A549 (cell line): ENCODE results near the gene CCDC70. TPM values are rescaled to one million over a fixed set of nuclear protein-coding genes. Genes with fewer than 3 reads are reported as not detected.

ENCODE experiments used
- ATAC-seq, 2 experiments: fragments of 200-7000 bp in 1 of 2; fragments of >200 bp in 1 of 2; cut with Nextera tagmentation in 1 of 2; cut with Tn5 transposase in 1 of 2; 3 replicates each; pipeline versions ENCODE4 v1.8.0 to v1.9.1; 2018 to 2020; ENCODE audit warnings: mild to moderate bottlenecking in 1 of 2, moderate library complexity in 1 of 2
- CTCF ChIA-PET: fragments of 300-600 bp; sonication (Branson Sonifier 250); formaldehyde crosslinking; extraction: SDS; loops from one replicate; lab custom pipeline; 2021; ENCODE audit warnings: antibody characterized with exemption, inconsistent platforms; lab: Yijun Ruan, JAX
- POLR2A ChIA-PET: fragments of 350-600 bp; formaldehyde crosslinking; extraction: SDS; loops from one replicate; lab custom pipeline; 2021; ENCODE audit warnings: antibody characterized with exemption, inconsistent platforms; lab: Yijun Ruan, JAX
- DNase-seq, 2 experiments: peaks; one replicate each; pipeline versions ENCODE4 v3.0.0 to v3.0.0-alpha.2; 2011 to 2016; ENCODE audit warnings: low read depth in 1 of 2, low spot score in 1 of 2
- FAIRE-seq: peaks from 2 replicates; lab custom pipeline; 2011; peaks lifted over from hg19 to GRCh38; lab: Jason Lieb, UNC
- H3K27ac ChIP-seq, 2 experiments: fragments of >200 bp; sonication (Bioruptor Twin); formaldehyde crosslinking; 3 replicates each; pipeline ENCODE4 v1.5.1; 2016 to 2017
- H3K4me1 ChIP-seq: fragments of >200 bp; sonication (Bioruptor Twin); formaldehyde crosslinking; 3 replicates; pipeline ENCODE4 v1.6.1; 2016
- H3K4me2 ChIP-seq: fragments of >200 bp; sonication (Bioruptor Twin); formaldehyde crosslinking; 3 replicates; pipeline ENCODE4 v1.6.1; 2016
- H3K4me3 ChIP-seq: fragments of >200 bp; sonication (Bioruptor Twin); formaldehyde crosslinking; 3 replicates; pipeline ENCODE4 v1.5.1; 2016
- H3K9me3 ChIP-seq: fragments of >200 bp; sonication (Bioruptor Twin); formaldehyde crosslinking; 3 replicates; pipeline ENCODE4 v1.6.1; 2016
- CBX2 ChIP-seq: fragments of 200-600 bp; sonication (generic); IDR thresholded peaks from 2 replicates; pipeline ENCODE4 v1.6.1; 2016; ENCODE audit warnings: low read depth, mild to moderate bottlenecking, borderline replicate concordance
- CHD2 ChIP-seq: fragments of 150-350 bp; IDR thresholded peaks from 2 replicates; pipeline ENCODE4 v1.6.1; 2014; ENCODE audit warnings: low read length; ENCODE audit not compliant: partially characterized antibody
- CHD4 ChIP-seq: fragments of 200-600 bp; sonication (generic); IDR thresholded peaks from 2 replicates; pipeline ENCODE4 v1.6.1; 2016; ENCODE audit warnings: antibody characterized with exemption, mild to moderate bottlenecking, borderline replicate concordance
- EHMT2 ChIP-seq: fragments of 200-600 bp; sonication (generic); IDR thresholded peaks from 2 replicates; pipeline ENCODE4 v1.6.1; 2016; ENCODE audit warnings: antibody characterized with exemption, low read depth, mild to moderate bottlenecking, moderate library complexity
- EP300 ChIP-seq, 2 experiments: fragments of >200 bp; sonication (Bioruptor Twin); formaldehyde crosslinking; IDR thresholded peaks; 2 replicates in 1 of 2; 3 replicates in 1 of 2; pipeline ENCODE4 v1.6.1; 2016 to 2017
- ESRRA ChIP-seq: fragments of 150-350 bp; IDR thresholded peaks from 2 replicates; pipeline ENCODE4 v1.6.1; 2014; ENCODE audit warnings: mild to moderate bottlenecking, low read length, borderline replicate concordance
- HMGXB4 ChIP-seq: fragments of 250-450 bp; sonication (Bioruptor Pico); IDR thresholded peaks from 2 replicates; pipeline ENCODE4 v1.5.0; 2021; ENCODE audit warnings: mild to moderate bottlenecking, moderate library complexity, borderline replicate concordance
- HOXA7 ChIP-seq: fragments of 250-450 bp; sonication (Bioruptor Pico); IDR thresholded peaks from 2 replicates; pipeline ENCODE4 v1.5.0; 2020; ENCODE audit warnings: mild to moderate bottlenecking, moderate library complexity
- HOXB13 ChIP-seq: fragments of 250-450 bp; sonication (Bioruptor Pico); IDR thresholded peaks from 2 replicates; pipeline ENCODE4 v1.5.0; 2020; ENCODE audit warnings: low read depth, mild to moderate bottlenecking, moderate library complexity
- HOXB5 ChIP-seq: fragments of 250-450 bp; sonication (Bioruptor Pico); IDR thresholded peaks from 2 replicates; pipeline ENCODE4 v1.5.0; 2020; ENCODE audit warnings: mild to moderate bottlenecking, moderate library complexity
- JUNB ChIP-seq: fragments of >200 bp; sonication (Bioruptor Twin); formaldehyde crosslinking; IDR thresholded peaks from 2 replicates; pipeline ENCODE4 v1.6.1; 2016
- KDM1A ChIP-seq: fragments of 200-600 bp; sonication (generic); IDR thresholded peaks from 2 replicates; pipeline ENCODE4 v1.6.1; 2016; ENCODE audit warnings: low read depth, mild to moderate bottlenecking
- MAX ChIP-seq: IDR thresholded peaks from 2 replicates; pipeline ENCODE4 v1.6.1; 2012
- NFE2L2 ChIP-seq: fragments of 150-350 bp; conservative IDR thresholded peaks from 2 replicates; pipeline ENCODE4 v1.6.1; 2014; ENCODE audit warnings: low read length
- NPAS2 ChIP-seq: fragments of 250-450 bp; sonication (Bioruptor Pico); IDR thresholded peaks from 2 replicates; pipeline ENCODE4 v1.8.0; 2022; ENCODE audit warnings: mild to moderate bottlenecking, moderate library complexity, borderline replicate concordance
- PHF8 ChIP-seq: fragments of 200-600 bp; sonication (generic); IDR thresholded peaks from 2 replicates; pipeline ENCODE4 v1.6.1; 2016; ENCODE audit warnings: low read depth, mild to moderate bottlenecking, antibody characterized with exemption, moderate library complexity, borderline replicate concordance
- POLR2AphosphoS2 ChIP-seq: conservative IDR thresholded peaks from 2 replicates; pipeline ENCODE4 v1.6.1; 2012; ENCODE audit warnings: low read length, improper control_type of control experiment, inconsistent platforms
- RCOR1 ChIP-seq: fragments of 150-350 bp; IDR thresholded peaks from 2 replicates; pipeline ENCODE4 v1.6.1; 2014; ENCODE audit warnings: antibody characterized with exemption, low read length, low read depth
- ZC3H11A ChIP-seq: fragments of 450-650 bp; IDR thresholded peaks from 2 replicates; pipeline ENCODE4 v1.6.1; 2014; ENCODE audit warnings: antibody characterized with exemption, mild to moderate bottlenecking
- ZFP36 ChIP-seq: fragments of 450-650 bp; IDR thresholded peaks from 2 replicates; pipeline ENCODE4 v1.6.1; 2014; ENCODE audit warnings: borderline replicate concordance; ENCODE audit not compliant: partially characterized antibody
- ZNF302 ChIP-seq: fragments of 250-450 bp; sonication (Bioruptor Pico); IDR thresholded peaks from 2 replicates; pipeline ENCODE4 v1.9.0; 2021; ENCODE audit warnings: inconsistent platforms, mild to moderate bottlenecking, moderate library complexity
- ZSCAN20 ChIP-seq: fragments of 250-450 bp; sonication (Bioruptor Pico); IDR thresholded peaks from 2 replicates; pipeline ENCODE4 v1.8.0; 2022; ENCODE audit warnings: mild to moderate bottlenecking, moderate library complexity
- WGBS: methylation state at CpG from one replicate; pipeline ENCODE4 v1.1.6; 2017; ENCODE audit errors: missing lambda C conversion rate; 5-methylcytosine and 5-hydroxymethylcytosine counted together
- polyA plus RNA-seq, 4 experiments: library from polyadenylated mRNA; depleted of rRNA in 3 of 4; stranded (reverse); fragments of >200 nt; fragmentation: RNase III in 1 of 4; extraction: RNeasy Plus Mini Kit Qiagen cat#74134 plus additional on column Dnase treatment in 1 of 4; gene quantifications; 2 replicates in 3 of 4; 3 replicates in 1 of 4; pipeline ENCODE4 v1.2.3, GENCODE V29; 2011 to 2017
- TF ChIP-seq, protein P1 (sequence below): fragments of 450-650 bp; IDR thresholded peaks from 2 replicates; pipeline ENCODE4 v1.6.1; 2014; ENCODE audit warnings: antibody characterized with exemption
- TF ChIP-seq, protein P2 (sequence below): fragments of >200 bp; sonication (Bioruptor Twin); formaldehyde crosslinking; IDR thresholded peaks from 3 replicates; pipeline ENCODE4 v1.6.1; 2016
- TF ChIP-seq, protein P3 (sequence below): fragments of 200-600 bp; sonication (generic); IDR thresholded peaks from 2 replicates; pipeline ENCODE4 v1.6.1; 2016; ENCODE audit warnings: antibody characterized with exemption, mild to moderate bottlenecking, moderate library complexity

The CCDC70 gene
- polyA plus RNA-seq, 2 of the 4 experiments (the other 2 are of a cell fraction): not detected

DNA sequence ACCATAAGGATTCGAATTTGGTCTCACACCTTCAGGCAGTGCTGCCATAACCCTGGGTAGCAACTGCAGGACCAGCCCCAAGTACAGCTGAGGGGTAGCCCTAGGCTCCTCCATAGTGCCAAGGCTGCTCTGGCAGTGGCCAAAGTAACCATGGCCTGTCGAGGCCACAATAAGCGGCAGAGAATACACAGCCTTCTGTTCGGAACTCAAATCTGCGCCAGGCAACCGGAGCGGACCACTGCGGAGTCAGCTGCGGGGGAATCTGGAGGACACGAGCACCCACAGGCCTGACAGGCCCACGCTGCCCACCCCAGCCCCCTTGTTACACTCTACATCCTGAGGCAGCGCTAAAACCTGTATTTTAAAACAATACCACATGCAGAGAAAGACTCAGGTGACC lies 48.7 kb downstream of the CCDC70 start:
- Histone ChIP-seq H3K27ac (no peak overlapping the region), H3K9me3 (no peaks in the 10 kb centered on the region), H3K4me2 (no peak overlapping the region), H3K4me1 (no peaks in the 10 kb centered on the region), H3K4me3 (no peak overlapping the region)
- FAIRE-seq: no peak
- no peak for ATAC-seq
- CTCF ChIA-PET: interaction anchor here (0.7 kb wide), 1 partner anchor 13 kb away, joined by 3 read pairs; no protein-coding TSS in a partner anchor
- no peak for TF ChIP-seq ZSCAN20 (CRISPR knock-in tag)
- no peak for TF ChIP-seq ZNF302 (CRISPR knock-in tag)
- TF ChIP-seq POLR2AphosphoS2: no peak
- TF ChIP-seq, protein P1, sequence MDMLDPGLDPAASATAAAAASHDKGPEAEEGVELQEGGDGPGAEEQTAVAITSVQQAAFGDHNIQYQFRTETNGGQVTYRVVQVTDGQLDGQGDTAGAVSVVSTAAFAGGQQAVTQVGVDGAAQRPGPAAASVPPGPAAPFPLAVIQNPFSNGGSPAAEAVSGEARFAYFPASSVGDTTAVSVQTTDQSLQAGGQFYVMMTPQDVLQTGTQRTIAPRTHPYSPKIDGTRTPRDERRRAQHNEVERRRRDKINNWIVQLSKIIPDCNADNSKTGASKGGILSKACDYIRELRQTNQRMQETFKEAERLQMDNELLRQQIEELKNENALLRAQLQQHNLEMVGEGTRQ: no peak
- TF ChIP-seq PHF8: no peak
- no peak for TF ChIP-seq NPAS2
- TF ChIP-seq EHMT2: no peak
- TF ChIP-seq EP300 (IDR thresholded peaks at IDR 0.05): no peak
- TF ChIP-seq HOXA7 (CRISPR knock-in tag): no peak
- TF ChIP-seq MAX: no peak
- 21% methylated on average over 3 of the region's 12 CpGs for WGBS
- POLR2A ChIA-PET: no interaction called here
- DNase-seq: no peak

DNA sequence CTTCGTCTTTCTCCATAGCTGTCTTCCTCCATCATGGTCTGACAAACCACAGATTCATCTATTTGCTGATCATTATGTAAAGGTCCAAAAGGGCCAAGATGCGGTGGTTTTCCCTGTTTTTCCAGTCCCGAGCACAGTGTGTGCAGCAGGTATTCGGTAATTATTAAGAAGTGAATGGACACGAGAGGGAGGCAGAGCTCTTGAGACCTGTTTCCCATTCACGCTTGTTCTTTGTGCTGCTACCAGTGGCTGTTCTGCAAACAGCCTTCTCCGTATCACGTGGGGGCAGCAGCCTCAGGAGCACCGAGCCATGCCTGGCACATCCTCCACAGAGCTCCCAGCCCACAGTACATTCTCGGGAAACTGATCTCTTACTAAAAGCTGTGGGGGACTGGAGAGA lies 50.3 kb downstream of the CCDC70 start:
- WGBS: 67% methylated on average over 10 of the region's 10 CpGs
- CTCF ChIA-PET: interaction anchor here (1.0 to 1.2 kb wide), 3 partner anchors 14 to 214 kb away, joined by 3 read pairs; no protein-coding TSS in a partner anchor
- H3K4me2 ChIP-seq: no peak overlapping the region
- DNase-seq (no peak), FAIRE-seq (no peak), ATAC-seq (no peak)
- POLR2A ChIA-PET: no interaction called here
- no peak overlapping the region for H3K27ac ChIP-seq
- no peak overlapping the region for H3K4me3 ChIP-seq
- H3K4me1 ChIP-seq: no peaks in the 10 kb centered on the region
- TF ChIP-seq, protein P2, sequence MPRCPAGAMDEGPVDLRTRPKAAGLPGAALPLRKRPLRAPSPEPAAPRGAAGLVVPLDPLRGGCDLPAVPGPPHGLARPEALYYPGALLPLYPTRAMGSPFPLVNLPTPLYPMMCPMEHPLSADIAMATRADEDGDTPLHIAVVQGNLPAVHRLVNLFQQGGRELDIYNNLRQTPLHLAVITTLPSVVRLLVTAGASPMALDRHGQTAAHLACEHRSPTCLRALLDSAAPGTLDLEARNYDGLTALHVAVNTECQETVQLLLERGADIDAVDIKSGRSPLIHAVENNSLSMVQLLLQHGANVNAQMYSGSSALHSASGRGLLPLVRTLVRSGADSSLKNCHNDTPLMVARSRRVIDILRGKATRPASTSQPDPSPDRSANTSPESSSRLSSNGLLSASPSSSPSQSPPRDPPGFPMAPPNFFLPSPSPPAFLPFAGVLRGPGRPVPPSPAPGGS: no peak
- TF ChIP-seq JUNB: no peak
- no peak for TF ChIP-seq ZFP36
- TF ChIP-seq ZSCAN20 (CRISPR knock-in tag): no peak
- no peak for TF ChIP-seq NFE2L2
- TF ChIP-seq HOXA7 (CRISPR knock-in tag): no peak
- no peak for TF ChIP-seq ESRRA
- no peak for TF ChIP-seq KDM1A
- H3K9me3 ChIP-seq: no peaks in the 10 kb centered on the region

DNA sequence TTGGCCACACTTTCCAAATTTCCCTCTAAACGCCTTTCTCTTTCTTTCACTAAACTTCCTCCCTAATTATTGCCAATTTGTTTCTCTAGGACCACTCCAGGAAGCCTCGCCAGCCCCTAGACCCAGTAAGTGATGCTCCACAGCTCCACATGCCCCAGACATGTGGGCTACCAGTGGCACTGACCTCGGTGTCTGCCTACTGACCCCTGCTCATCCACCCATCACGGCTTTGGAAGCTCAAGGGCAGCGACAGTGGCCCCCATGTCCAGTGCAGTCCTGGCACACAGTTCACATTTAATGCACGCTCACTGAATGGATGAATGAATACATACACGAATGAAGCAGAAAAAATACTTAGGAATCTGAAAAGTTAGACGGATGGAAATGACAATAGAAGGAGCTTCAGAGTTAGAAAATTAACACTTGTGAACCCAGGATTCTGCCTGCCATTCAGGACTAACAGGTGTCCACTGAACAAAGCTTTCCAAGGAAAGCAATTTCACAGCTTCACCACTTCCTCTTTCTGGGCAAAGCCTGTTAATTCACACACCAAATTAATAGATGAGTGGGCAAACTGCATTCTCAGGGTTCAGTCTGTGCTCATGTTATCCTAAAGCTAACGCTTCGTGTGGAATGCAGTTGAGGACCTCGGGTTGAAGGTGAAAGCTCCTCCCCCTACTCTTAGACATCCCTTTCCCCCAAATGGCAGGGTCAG lies 50.9 kb downstream of the CCDC70 start:
- Histone ChIP-seq H3K27ac (no peak overlapping the region), H3K4me1 (no peaks in the 10 kb centered on the region), H3K4me2 (no peak overlapping the region), H3K9me3 (no peaks in the 10 kb centered on the region), H3K4me3 (no peak overlapping the region)
- ChIA-PET CTCF (interaction anchor here (0.6 to 1.2 kb wide), 6 partner anchors 11 to 215 kb away, joined by 3 to 4 read pairs (median 3); no protein-coding TSS in a partner anchor), POLR2A (no interaction called here)
- 47% methylated on average over 11 of the region's 11 CpGs for WGBS
- no peak for ATAC-seq
- no peak for DNase-seq
- FAIRE-seq: no peak
- TF ChIP-seq, protein P3, sequence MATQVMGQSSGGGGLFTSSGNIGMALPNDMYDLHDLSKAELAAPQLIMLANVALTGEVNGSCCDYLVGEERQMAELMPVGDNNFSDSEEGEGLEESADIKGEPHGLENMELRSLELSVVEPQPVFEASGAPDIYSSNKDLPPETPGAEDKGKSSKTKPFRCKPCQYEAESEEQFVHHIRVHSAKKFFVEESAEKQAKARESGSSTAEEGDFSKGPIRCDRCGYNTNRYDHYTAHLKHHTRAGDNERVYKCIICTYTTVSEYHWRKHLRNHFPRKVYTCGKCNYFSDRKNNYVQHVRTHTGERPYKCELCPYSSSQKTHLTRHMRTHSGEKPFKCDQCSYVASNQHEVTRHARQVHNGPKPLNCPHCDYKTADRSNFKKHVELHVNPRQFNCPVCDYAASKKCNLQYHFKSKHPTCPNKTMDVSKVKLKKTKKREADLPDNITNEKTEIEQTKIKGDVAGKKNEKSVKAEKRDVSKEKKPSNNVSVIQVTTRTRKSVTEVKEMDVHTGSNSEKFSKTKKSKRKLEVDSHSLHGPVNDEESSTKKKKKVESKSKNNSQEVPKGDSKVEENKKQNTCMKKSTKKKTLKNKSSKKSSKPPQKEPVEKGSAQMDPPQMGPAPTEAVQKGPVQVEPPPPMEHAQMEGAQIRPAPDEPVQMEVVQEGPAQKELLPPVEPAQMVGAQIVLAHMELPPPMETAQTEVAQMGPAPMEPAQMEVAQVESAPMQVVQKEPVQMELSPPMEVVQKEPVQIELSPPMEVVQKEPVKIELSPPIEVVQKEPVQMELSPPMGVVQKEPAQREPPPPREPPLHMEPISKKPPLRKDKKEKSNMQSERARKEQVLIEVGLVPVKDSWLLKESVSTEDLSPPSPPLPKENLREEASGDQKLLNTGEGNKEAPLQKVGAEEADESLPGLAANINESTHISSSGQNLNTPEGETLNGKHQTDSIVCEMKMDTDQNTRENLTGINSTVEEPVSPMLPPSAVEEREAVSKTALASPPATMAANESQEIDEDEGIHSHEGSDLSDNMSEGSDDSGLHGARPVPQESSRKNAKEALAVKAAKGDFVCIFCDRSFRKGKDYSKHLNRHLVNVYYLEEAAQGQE: no peak
- TF ChIP-seq HOXB13 (CRISPR knock-in tag) (no peak), CBX2 (no peak), RCOR1 (no peak), MAX (no peak), HOXB5 (CRISPR knock-in tag) (no peak), CHD4 (no peak), CHD2 (no peak), NFE2L2 (no peak), ZC3H11A (no peak), HMGXB4 (CRISPR knock-in tag) (no peak)
